H1 (cell line): ENCODE measurements around the gene MS4A3. TPM values are rescaled to one million over a fixed set of nuclear protein-coding genes. Genes with fewer than 3 reads are reported as not detected.

Experiments
- CTCF ChIA-PET: fragments of 300-600 bp; sonication (Branson Sonifier 250); formaldehyde crosslinking; loops from one replicate; lab custom pipeline; 2021; ENCODE audit not compliant: partially characterized antibody; lab: Charles Lee
- POLR2A ChIA-PET: fragments of 300-600 bp; sonication (Branson Sonifier 250); formaldehyde crosslinking; loops from one replicate; lab custom pipeline; 2021; ENCODE audit warnings: inconsistent platforms; ENCODE audit not compliant: partially characterized antibody; lab: Charles Lee
- DNase-seq, 2 experiments: peaks; one replicate each; pipeline versions ENCODE4 v3.0.0 to v3.0.0-alpha.2; 2010 to 2022; ENCODE audit warnings: low spot score in 2 of 2, low read depth in 1 of 2, mixed read lengths in 1 of 2
- FAIRE-seq: peaks from 2 replicates; lab custom pipeline; 2011; peaks lifted over from hg19 to GRCh38; lab: Jason Lieb, UNC
- H2AFZ ChIP-seq: 2 replicates; pipeline ENCODE4 v1.8.1; 2012; ENCODE audit warnings: low read length, inconsistent platforms
- H2AK5ac ChIP-seq: 2 replicates; pipeline ENCODE4 v1.6.1; 2013; ENCODE audit warnings: low read depth, low read length
- H2BK120ac ChIP-seq: replicated peaks from 2 replicates; pipeline ENCODE3; 2013; ENCODE audit warnings: low read depth, low read length, inconsistent platforms
- H2BK12ac ChIP-seq: 2 replicates; pipeline ENCODE4 v1.6.1; 2013; ENCODE audit warnings: low read depth, low read length
- H2BK15ac ChIP-seq: 2 replicates; pipeline ENCODE4 v1.6.1; 2013; ENCODE audit warnings: low read length
- H2BK20ac ChIP-seq: 2 replicates; pipeline ENCODE4 v1.6.1; 2013; ENCODE audit warnings: low read length
- H2BK5ac ChIP-seq: 2 replicates; pipeline ENCODE4 v1.6.1; 2013; ENCODE audit warnings: low read depth, low read length
- H3K14ac ChIP-seq: 2 replicates; pipeline ENCODE4 v1.6.1; 2013; ENCODE audit warnings: inconsistent platforms; ENCODE audit not compliant: insufficient read length
- H3K18ac ChIP-seq: 2 replicates; pipeline ENCODE4 v1.6.1; 2013; ENCODE audit warnings: low read length; ENCODE audit errors: extremely low read depth
- H3K23ac ChIP-seq: 2 replicates; pipeline ENCODE4 v1.6.1; 2013; ENCODE audit warnings: inconsistent platforms; ENCODE audit not compliant: insufficient read length
- H3K23me2 ChIP-seq: 2 replicates; pipeline ENCODE4 v1.6.1; 2013; ENCODE audit warnings: low read depth, low read length
- H3K27ac ChIP-seq: 2 replicates; pipeline ENCODE4 v1.6.1; 2011; ENCODE audit warnings: low read depth, low read length, inconsistent platforms
- H3K27me3 ChIP-seq, 4 experiments: replicated peaks in 1 of 4; 1 replicate in 1 of 4; 2 replicates in 3 of 4; pipeline versions ENCODE4 v1.6.1 to v1.8.1; 2011 to 2013; ENCODE audit warnings: low read length in 3 of 4, mild to moderate bottlenecking in 3 of 4, inconsistent platforms in 2 of 4, mixed read lengths in 2 of 4, moderate library complexity in 1 of 4; ENCODE audit not compliant: control insufficient read depth in 3 of 4, insufficient read depth in 3 of 4; ENCODE audit errors: extremely low read depth in 1 of 4
- H3K36me3 ChIP-seq, 4 experiments: 2 replicates each; pipeline versions ENCODE4 v1.6.1 to v1.8.1; 2011 to 2013; ENCODE audit warnings: mild to moderate bottlenecking in 4 of 4, low read length in 3 of 4, moderate library complexity in 2 of 4, control low read depth in 1 of 4, inconsistent platforms in 1 of 4; ENCODE audit not compliant: insufficient read depth in 4 of 4, control insufficient read depth in 2 of 4
- H3K4ac ChIP-seq: replicated peaks from 2 replicates; pipeline ENCODE3; 2013; ENCODE audit warnings: low read length, low read depth, mixed read lengths, inconsistent platforms; ENCODE audit not compliant: insufficient read length
- H3K4me1 ChIP-seq, 4 experiments: replicated peaks in 1 of 4; 1 replicate in 1 of 4; 2 replicates in 3 of 4; pipeline versions ENCODE4 v1.6.1 to v1.8.1; 2011 to 2013; ENCODE audit warnings: low read length in 3 of 4, inconsistent platforms in 2 of 4, mixed read lengths in 1 of 4; ENCODE audit not compliant: insufficient read depth in 4 of 4, control insufficient read depth in 3 of 4
- H3K4me2 ChIP-seq, 2 experiments: 2 replicates each; pipeline versions ENCODE4 v1.6.1 to v1.8.1; 2011 to 2013; ENCODE audit warnings: low read depth in 2 of 2, low read length in 2 of 2, control low read depth in 1 of 2, inconsistent platforms in 1 of 2, mild to moderate bottlenecking in 1 of 2; ENCODE audit not compliant: insufficient read depth in 1 of 2
- H3K4me3 ChIP-seq, 4 experiments: fragments of 200-600, 300-600 bp in 1 of 4; sonication (generic), shearing (Covaris generic), sonication (Bioruptor Twin) in 1 of 4; 2 replicates each; pipeline versions ENCODE4 v1.5.1 to v1.8.1; 2011 to 2016; ENCODE audit warnings: low read length in 4 of 4, low read depth in 3 of 4, control low read depth in 2 of 4, inconsistent platforms in 2 of 4, mild to moderate bottlenecking in 2 of 4, mixed read lengths in 1 of 4, moderate library complexity in 1 of 4; ENCODE audit not compliant: insufficient read depth in 2 of 4; ENCODE audit errors: extremely low read depth in 1 of 4
- H3K56ac ChIP-seq: replicated peaks from 2 replicates; pipeline ENCODE3; 2013; ENCODE audit warnings: low read depth, mild to moderate bottlenecking, mixed read lengths, low read length, inconsistent platforms; ENCODE audit not compliant: insufficient read length
- H3K79me1 ChIP-seq: 2 replicates; pipeline ENCODE4 v1.6.1; 2013; ENCODE audit warnings: low read depth, low read length, control low read depth
- H3K79me2 ChIP-seq, 2 experiments: 2 replicates each; pipeline versions ENCODE4 v1.6.1 to v1.8.1; 2012 to 2013; ENCODE audit warnings: low read length in 2 of 2, mild to moderate bottlenecking in 2 of 2, inconsistent platforms in 1 of 2; ENCODE audit not compliant: insufficient read depth in 2 of 2, control insufficient read depth in 1 of 2
- H3K9ac ChIP-seq, 4 experiments: replicated peaks in 1 of 4; 1 replicate in 1 of 4; 2 replicates in 3 of 4; pipeline versions ENCODE4 v1.6.1 to v1.8.1; 2011 to 2013; ENCODE audit warnings: low read depth in 3 of 4, low read length in 3 of 4, control low read depth in 2 of 4, mild to moderate bottlenecking in 2 of 4, moderate library complexity in 2 of 4, inconsistent platforms in 1 of 4; ENCODE audit errors: extremely low read depth in 1 of 4
- H3K9me3 ChIP-seq, 2 experiments: 2 replicates each; pipeline versions ENCODE4 v1.6.1 to v1.8.1; 2012 to 2013; ENCODE audit warnings: mild to moderate bottlenecking in 2 of 2, moderate library complexity in 2 of 2, control low read depth in 1 of 2, inconsistent platforms in 1 of 2, low read depth in 1 of 2, low read length in 1 of 2, mixed read lengths in 1 of 2; ENCODE audit not compliant: insufficient read depth in 2 of 2
- H4K20me1 ChIP-seq, 2 experiments: replicated peaks in 1 of 2; 2 replicates each; pipeline versions ENCODE3 to v1.8.1; 2011 to 2013; ENCODE audit warnings: inconsistent platforms in 2 of 2, low read length in 2 of 2, mild to moderate bottlenecking in 1 of 2; ENCODE audit not compliant: insufficient read depth in 2 of 2, control insufficient read depth in 1 of 2
- H4K5ac ChIP-seq: 2 replicates; pipeline ENCODE4 v1.6.1; 2013; ENCODE audit warnings: low read length, low read depth, mixed read lengths, inconsistent platforms; ENCODE audit not compliant: insufficient read length
- H4K8ac ChIP-seq: 2 replicates; pipeline ENCODE4 v1.8.0; 2013; ENCODE audit warnings: mild to moderate bottlenecking, moderate library complexity, low read length, inconsistent platforms; ENCODE audit not compliant: insufficient read depth; ENCODE audit errors: extremely low read depth
- H4K91ac ChIP-seq: replicated peaks from 2 replicates; pipeline ENCODE3; 2013; ENCODE audit warnings: low read length, mixed read lengths, inconsistent platforms; ENCODE audit not compliant: insufficient read length
- EP300 ChIP-seq, 2 experiments: IDR thresholded peaks; 1 replicate in 1 of 2; 2 replicates in 1 of 2; pipeline ENCODE4 v1.6.1; 2011 to 2012; ENCODE audit warnings: low read depth in 2 of 2, low read length in 2 of 2, mild to moderate bottlenecking in 2 of 2, borderline replicate concordance in 1 of 2, inconsistent platforms in 1 of 2, moderate library complexity in 1 of 2
- JUND ChIP-seq: IDR thresholded peaks from 2 replicates; pipeline ENCODE4 v1.6.1; 2011; ENCODE audit warnings: mild to moderate bottlenecking, improper control_type of control experiment, low read length
- PHF8 ChIP-seq: fragments of 200-600 bp; sonication (generic); conservative IDR thresholded peaks from 2 replicates; pipeline ENCODE4 v1.7.1; 2012; ENCODE audit warnings: low read depth, mild to moderate bottlenecking, inconsistent platforms, low read length, moderate library complexity
- RNF2 ChIP-seq: fragments of 200-900, 300-1000 bp; sonication (generic); IDR thresholded peaks from 2 replicates; pipeline ENCODE4 v1.7.1; 2016; ENCODE audit warnings: borderline replicate concordance, low read depth, mild to moderate bottlenecking, antibody characterized with exemption, low read length; ENCODE audit not compliant: poor library complexity, severe bottlenecking; ENCODE audit errors: missing control alignments
- SP4 ChIP-seq: IDR thresholded peaks from 2 replicates; pipeline ENCODE4 v1.6.1; 2012; ENCODE audit warnings: low read length, inconsistent platforms
- TAF1 ChIP-seq: IDR thresholded peaks from 2 replicates; pipeline ENCODE4 v1.6.1; 2011; ENCODE audit warnings: mild to moderate bottlenecking, low read depth, low read length
- TAF7 ChIP-seq: optimal IDR thresholded peaks from 2 replicates; pipeline ENCODE3; 2011; ENCODE audit warnings: low read depth, mild to moderate bottlenecking, inconsistent platforms, low read length, moderate library complexity, borderline replicate concordance
- WGBS, 2 experiments: shearing (Covaris generic) in 1 of 2; methylation state at CpG; one replicate each; pipeline versions ENCODE4 v1.1.6 to v1.1.7; 2013 to 2015; ENCODE audit warnings: low lambda C conversion rate in 2 of 2, mixed read lengths in 2 of 2, inconsistent platforms in 1 of 2, low coverage in 1 of 2, missing lambda C conversion rate in 1 of 2; ENCODE audit not compliant: insufficient replicate concordance in 2 of 2, insufficient coverage in 1 of 2, insufficient read length in 1 of 2; ENCODE audit errors: extremely low coverage in 1 of 2, missing lambda C conversion rate in 1 of 2; 5-methylcytosine and 5-hydroxymethylcytosine counted together
- polyA plus RNA-seq, 7 experiments: library from polyadenylated mRNA; depleted of rRNA in 3 of 7; stranded (reverse) in 5 of 7; unstranded in 2 of 7; fragments of >200 nt in 5 of 7; fragments of 200-250 nt in 2 of 7; gene quantifications; 1 replicate in 5 of 7; 2 replicates in 1 of 7; 4 replicates in 1 of 7; pipeline versions ENCODE4 v1.2.1 to v1.2.3, GENCODE V29; 2011 to 2013; ENCODE audit warnings: missing spikeins in 2 of 7, mixed read lengths in 2 of 7
- total RNA-seq: library from RNA; stranded (reverse); fragmentation: NEBNext Ultra II Directional; extraction: Animal tissue kit (Norgen Biotek cat#: 25700); gene quantifications from 2 replicates; pipeline ENCODE4 v1.2.1, GENCODE V29; 2021

MS4A3 gene
- total and polyA plus RNA-seq, 2 of the 8 experiments (the other 6 are each of a cell fraction or from before 2014, with no cell fraction given) = not detected

- H3K4ac ChIP-seq = no peak overlapping the region
- DNase-seq = no peak
- no peak overlapping the region for H2BK20ac ChIP-seq
- WGBS, 2 experiments = 83% methylated on average over 3 of the region's 3 CpGs; no CpG with 5 or more reads in 1 of the 2 experiments
- H3K23ac ChIP-seq = no peak overlapping the region
- no peak overlapping the region for H3K14ac ChIP-seq
- TF ChIP-seq JUND (no peak), EP300 (IDR thresholded peaks at IDR 0.05; ENCODE audit: borderline replicate concordance in 1 of 2, low read depth in 2 of 2, low read length in 2 of 2) (no peak), RNF2 (no peak), TAF1 (no peak), PHF8 (no peak), SP4 (no peak), TAF7 (no peak)
- no peak overlapping the region for H2BK5ac ChIP-seq
- H2AFZ ChIP-seq = no peak overlapping the region
- no peaks in the 10 kb centered on the region for H3K79me2 ChIP-seq
- FAIRE-seq = no peak
- CTCF ChIA-PET = no interaction called here
- no peak overlapping the region for H4K91ac ChIP-seq
- no peaks in the 10 kb centered on the region for H3K23me2 ChIP-seq
- no peaks in the 10 kb centered on the region for H4K20me1 ChIP-seq
- H3K9ac ChIP-seq = no peak overlapping the region
- no peak overlapping the region for H3K18ac ChIP-seq
- no peaks in the 10 kb centered on the region for H3K9me3 ChIP-seq
- no peaks in the 10 kb centered on the region for H3K79me1 ChIP-seq
- no peak overlapping the region for H4K8ac ChIP-seq
- H3K27me3 ChIP-seq = no peaks in the 10 kb centered on the region
- no peak overlapping the region for H3K27ac ChIP-seq
- no peak overlapping the region for H2AK5ac ChIP-seq
- no peak overlapping the region for H4K5ac ChIP-seq
- no peak overlapping the region for H2BK12ac ChIP-seq
- H2BK15ac ChIP-seq = no peak overlapping the region
- no peak overlapping the region for H3K4me3 ChIP-seq
- H3K36me3 ChIP-seq = no peaks in the 10 kb centered on the region
- no peak overlapping the region for H3K4me2 ChIP-seq
- no peak overlapping the region for H2BK120ac ChIP-seq
- POLR2A ChIA-PET = interaction anchor here (1.1 kb wide), 1 partner anchor 15 kb away, joined by 3 read pairs; no protein-coding TSS in a partner anchor
- H3K56ac ChIP-seq = no peak overlapping the region
- H3K4me1 ChIP-seq = peaks cover 0 to 6% (median 2%) of the 10 kb centered on the region in 4 experiments; a peak in 2 of 7 replicates
These were observed 2.6 kb downstream of the MS4A3 start for GRCh38 chr11:60059052-60059451.
